Activated T-helper 2 cell treated with anti-CD3 and anti-CD28 coated beads, Interferon-gamma antibody, Interleukin-2, Interleukin-4, amounts not matched to agents 10 μg/mL and 5 μg/mL and 100 μg/mL, durations not matched to agents 14 hours and 24 hours and 36 hours (primary cell): ENCODE results near the gene CT45A8. TPM values are rescaled to one million over a fixed set of nuclear protein-coding genes. Genes with fewer than 3 reads are reported as not detected.
"Not testable (repeated sequence)": the region's sequence is repeated elsewhere in the genome, so short reads cannot be mapped to it uniquely, and the experiment has no call there.

ENCODE experiments used
- DNase-seq: peaks from one replicate; pipeline ENCODE4 v3.0.0; 2021; ENCODE audit warnings: low spot score
- H3K27ac Mint-ChIP-seq: one replicate; pipeline ENCODE4 v1.8.0; 2021; ENCODE audit warnings: mixed read lengths
- H3K27me3 Mint-ChIP-seq: one replicate; pipeline ENCODE4 v1.8.0; 2021; ENCODE audit warnings: low read depth, mixed read lengths
- H3K36me3 Mint-ChIP-seq: one replicate; pipeline ENCODE4 v1.8.0; 2021; ENCODE audit warnings: low read depth, mixed read lengths
- H3K4me1 Mint-ChIP-seq: one replicate; pipeline ENCODE4 v1.8.0; 2021; ENCODE audit warnings: low read depth, mixed read lengths
- H3K4me3 Mint-ChIP-seq: one replicate; pipeline ENCODE4 v1.8.0; 2021; ENCODE audit warnings: low read depth, mild to moderate bottlenecking, moderate library complexity, mixed read lengths
- H3K9me3 Mint-ChIP-seq: one replicate; pipeline ENCODE4 v1.8.0; 2021; ENCODE audit warnings: mixed read lengths
- intact Hi-C: fragments of 100-400 bp; cut with micrococcal nuclease; formaldehyde crosslinking; loops from one replicate; pipeline ENCODE4 v1.15.1; 2023
- total RNA-seq: library from RNA; stranded (reverse); gene quantifications from 2 replicates; pipeline ENCODE4 v1.2.3, GENCODE V29; 2022

Gene CT45A8
- not detected in 2 replicates for total RNA-seq

- H3K4me1 Mint-ChIP-seq, H3K36me3 Mint-ChIP-seq, intact Hi-C loops, H3K27ac Mint-ChIP-seq, DNase-seq, H3K9me3 Mint-ChIP-seq, H3K4me3 Mint-ChIP-seq, H3K27me3 Mint-ChIP-seq: not testable (repeated sequence)
These were observed at the start of gene CT45A8 for GRCh38 chrX:135854438-135854837. Gene CT45A8 (minus strand): TSS chrX:135854538. CDS start chrX:135850783, 3,755 bp downstream.

- no peaks in the 10 kb centered on the region for H3K27me3 Mint-ChIP-seq
- H3K4me3 Mint-ChIP-seq = no peak within 1 kb of the TSS
- H3K36me3 Mint-ChIP-seq = no peaks in the 10 kb centered on the region
- H3K27ac Mint-ChIP-seq = no peak within 1 kb of the TSS
- DNase-seq = no peak
- intact Hi-C loops = no loop called here
- no peaks in the 10 kb centered on the region for H3K4me1 Mint-ChIP-seq
- H3K9me3 Mint-ChIP-seq = no peaks in the 10 kb centered on the region
These were observed 39.0 kb upstream of the CT45A8 start, which contains the start of the genes CT45A10 and SAGE1 for GRCh38 chrX:135893294-135893817. Gene CT45A10 (minus strand): TSS chrX:135893444. CDS start chrX:135885344, 8,100 bp downstream. Gene SAGE1 (plus strand): TSS chrX:135893716. CDS start chrX:135896243, 2,527 bp downstream.

- intact Hi-C loops = no loop called here
- Mint-ChIP-seq H3K36me3 (no peaks in the 10 kb centered on the region), H3K9me3 (no peaks in the 10 kb centered on the region), H3K27ac (no peak overlapping the region), H3K27me3 (no peaks in the 10 kb centered on the region), H3K4me1 (no peaks in the 10 kb centered on the region), H3K4me3 (no peak overlapping the region)
- DNase-seq = no peak
These were observed 38.4 kb upstream of the CT45A8 start for GRCh38 chrX:135892781-135893180.

GRCh38 chrX:135890087-135890585, 35.8 kb upstream of the CT45A8 start:
- H3K4me1 Mint-ChIP-seq = no peaks in the 10 kb centered on the region
- H3K4me3 Mint-ChIP-seq = no peak overlapping the region
- no peaks in the 10 kb centered on the region for H3K36me3 Mint-ChIP-seq
- no peak overlapping the region for H3K27ac Mint-ChIP-seq
- intact Hi-C loops = no loop called here
- no peak for DNase-seq
- no peaks in the 10 kb centered on the region for H3K9me3 Mint-ChIP-seq
- H3K27me3 Mint-ChIP-seq = no peaks in the 10 kb centered on the region

- H3K4me1 Mint-ChIP-seq, H3K27me3 Mint-ChIP-seq, H3K4me3 Mint-ChIP-seq, intact Hi-C loops, H3K27ac Mint-ChIP-seq, H3K36me3 Mint-ChIP-seq, H3K9me3 Mint-ChIP-seq: not testable (repeated sequence)
- DNase-seq = peak; percentile 16
These were observed 34.6 kb upstream of the CT45A8 start for GRCh38 chrX:135888976-135889375.

GRCh38 chrX:135888230-135888629, 33.9 kb upstream of the CT45A8 start:
- intact Hi-C loops, H3K4me3 Mint-ChIP-seq, H3K9me3 Mint-ChIP-seq: not testable (repeated sequence)

GRCh38 chrX:135882741-135883140, 28.4 kb upstream of the CT45A8 start:
- intact Hi-C loops, H3K4me3 Mint-ChIP-seq, H3K27me3 Mint-ChIP-seq, DNase-seq, H3K9me3 Mint-ChIP-seq, H3K4me1 Mint-ChIP-seq, H3K36me3 Mint-ChIP-seq, H3K27ac Mint-ChIP-seq: not testable (repeated sequence)

More at GRCh38 chrX:135888230-135888629, 33.9 kb upstream of the CT45A8 start:
- not testable (repeated sequence) for H3K27me3 Mint-ChIP-seq, H3K36me3 Mint-ChIP-seq, H3K4me1 Mint-ChIP-seq, DNase-seq, H3K27ac Mint-ChIP-seq

GRCh38 chrX:135871712-135872111, 17.4 kb upstream of the CT45A8 start, which contains the start of gene CT45A9:
Gene CT45A9 (minus strand): TSS chrX:135871812. CDS start chrX:135868061, 3,751 bp downstream.
- H3K4me3 Mint-ChIP-seq, H3K9me3 Mint-ChIP-seq, H3K27me3 Mint-ChIP-seq, DNase-seq, intact Hi-C loops, H3K36me3 Mint-ChIP-seq, H3K4me1 Mint-ChIP-seq, H3K27ac Mint-ChIP-seq: not testable (repeated sequence)

- H3K4me3 Mint-ChIP-seq, H3K36me3 Mint-ChIP-seq, H3K27ac Mint-ChIP-seq, H3K27me3 Mint-ChIP-seq, DNase-seq, H3K9me3 Mint-ChIP-seq, intact Hi-C loops, H3K4me1 Mint-ChIP-seq: not testable (repeated sequence)
These were observed 17.2 kb downstream of the CT45A8 start, which contains the start of gene CT45A7 for GRCh38 chrX:135837180-135837579. Gene CT45A7 (minus strand): TSS chrX:135837280. CDS start chrX:135833533, 3,747 bp downstream.

GRCh38 chrX:135819912-135820311, 34.4 kb downstream of the CT45A8 start, which contains the start of gene CT45A2:
Gene CT45A2 (minus strand): TSS chrX:135820012. CDS start chrX:135816265, 3,747 bp downstream.
- H3K4me1 Mint-ChIP-seq, DNase-seq, H3K36me3 Mint-ChIP-seq, H3K27ac Mint-ChIP-seq, H3K4me3 Mint-ChIP-seq, H3K9me3 Mint-ChIP-seq, intact Hi-C loops, H3K27me3 Mint-ChIP-seq: not testable (repeated sequence)

- H3K27me3 Mint-ChIP-seq, H3K27ac Mint-ChIP-seq, H3K36me3 Mint-ChIP-seq, DNase-seq, H3K4me3 Mint-ChIP-seq, H3K4me1 Mint-ChIP-seq, intact Hi-C loops, H3K9me3 Mint-ChIP-seq: not testable (repeated sequence)
These were observed 51.7 kb downstream of the CT45A8 start, which contains the start of gene CT45A6 for GRCh38 chrX:135802687-135803086. Gene CT45A6 (minus strand): TSS chrX:135802787. CDS start chrX:135798993, 3,794 bp downstream.
